Posterior vena cava (tissue), 2 donors: ENCODE data around the gene RIPOR3. TPM values are rescaled to one million over a fixed set of nuclear protein-coding genes. Genes with fewer than 3 reads are reported as not detected.
"Not testable (repeated sequence)": the region's sequence is repeated elsewhere in the genome, so short reads cannot be mapped to it uniquely, and the experiment has no call there.

Experiments used
- DNase-seq: peaks from one replicate; pipeline ENCODE4 v3.0.0-alpha.2; 2020; ENCODE audit warnings: low spot score
- intact Hi-C, 2 donors: fragments of 100-400 bp; cut with DNase I; formaldehyde crosslinking; loops; one replicate each; pipeline versions ENCODE4 v1.14.1 to v1.14.2; 2022 to 2023
- total RNA-seq, 2 donors: library from RNA; stranded (reverse); fragmentation: NEBNext Ultra II Directional; extraction: Animal tissue kit (Norgen Biotek cat#: 25700); gene quantifications; one replicate each; pipeline ENCODE4 v1.2.1, GENCODE V29; 2021
- donor health status: DM: yes; HTN: yes; CAD: no.
- donor health status: DM: yes; HTN: yes; CAD: no.

RIPOR3 gene
- total RNA-seq, 2 donors from 2014 or later = 10.6 to 11.2 TPM

GRCh38 chr20:50711113-50711825, 19.9 kb upstream of the RIPOR3 start:
- intact Hi-C loops = no loop called here
- DNase-seq = peak; percentile 1

- intact Hi-C loops = no loop called here
Observed at GRCh38 chr20:50710492-50711063, 19.2 kb upstream of the RIPOR3 start.

GRCh38 chr20:50709636-50709973, 18.3 kb upstream of the RIPOR3 start:
- intact Hi-C loops = no loop called here
- DNase-seq = peak; percentile 12

More at GRCh38 chr20:50710492-50711063, 19.2 kb upstream of the RIPOR3 start:
- DNase-seq = peak; percentile 48

DNA sequence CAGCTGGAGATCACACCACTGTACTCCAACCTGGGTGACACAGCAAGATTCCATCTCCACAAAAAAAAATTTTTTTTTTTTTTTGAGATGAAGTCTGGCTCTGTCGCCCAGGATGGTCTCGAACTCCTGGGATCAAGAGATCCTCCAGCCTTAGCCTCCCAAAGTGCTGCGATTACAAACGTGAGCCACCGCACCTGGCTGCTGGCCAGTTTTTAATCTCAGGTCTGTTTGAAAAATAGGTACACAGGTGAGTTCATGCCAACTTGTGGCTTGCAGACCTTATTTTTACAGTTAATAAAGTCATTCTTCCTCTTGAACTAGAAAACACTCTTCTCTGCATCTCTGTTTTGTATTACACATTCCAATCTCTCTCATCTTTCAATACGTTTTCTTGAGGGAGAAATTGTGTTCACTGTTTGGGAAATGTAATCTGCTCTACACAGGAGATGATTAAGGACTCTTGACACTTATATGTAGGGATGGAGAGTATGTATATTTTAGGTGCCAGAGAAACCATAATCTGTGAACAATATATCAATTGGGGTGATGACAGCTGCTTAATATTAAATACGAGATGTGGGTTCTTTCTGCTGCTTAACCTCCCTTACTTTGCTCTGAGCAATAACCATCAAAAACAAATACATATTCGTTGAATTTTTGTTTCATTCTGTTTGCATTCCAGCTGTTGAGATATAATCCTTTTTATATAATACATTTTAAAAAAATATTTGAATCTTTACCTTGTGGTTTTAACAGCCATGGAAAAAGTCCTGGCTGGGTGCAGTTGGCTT, 17.7 kb upstream of the RIPOR3 start:
- intact Hi-C loops = no loop called here
- DNase-seq = no peak

- intact Hi-C loops = no loop called here
Observed at GRCh38 chr20:50704971-50705370, 13.6 kb upstream of the RIPOR3 start.

DNA sequence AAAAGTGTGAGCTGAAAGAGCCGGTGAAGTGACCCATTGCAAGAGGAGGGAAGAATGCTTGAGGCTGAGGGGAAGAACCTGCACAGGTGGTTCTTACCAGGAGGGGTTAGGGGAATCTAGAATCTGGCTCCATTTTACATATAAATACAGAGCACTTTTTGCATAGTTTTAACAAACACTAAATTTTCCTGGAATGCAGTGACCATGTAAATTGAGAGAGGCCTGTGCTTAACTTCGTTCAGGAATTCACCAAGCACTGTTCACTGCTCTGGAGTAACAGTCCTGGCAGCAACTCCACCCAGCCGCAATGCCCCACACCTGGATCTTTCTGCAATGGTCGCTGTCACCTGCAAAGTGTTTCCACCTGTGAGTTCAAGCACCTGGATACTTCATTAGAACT, 13.2 kb upstream of the RIPOR3 start:
- intact Hi-C loops = no loop called here
- no peak for DNase-seq

More at GRCh38 chr20:50704971-50705370, 13.6 kb upstream of the RIPOR3 start:
- DNase-seq = no peak

GRCh38 chr20:50703651-50704438, 12.5 kb upstream of the RIPOR3 start:
- DNase-seq, intact Hi-C loops: not testable (repeated sequence)

DNA sequence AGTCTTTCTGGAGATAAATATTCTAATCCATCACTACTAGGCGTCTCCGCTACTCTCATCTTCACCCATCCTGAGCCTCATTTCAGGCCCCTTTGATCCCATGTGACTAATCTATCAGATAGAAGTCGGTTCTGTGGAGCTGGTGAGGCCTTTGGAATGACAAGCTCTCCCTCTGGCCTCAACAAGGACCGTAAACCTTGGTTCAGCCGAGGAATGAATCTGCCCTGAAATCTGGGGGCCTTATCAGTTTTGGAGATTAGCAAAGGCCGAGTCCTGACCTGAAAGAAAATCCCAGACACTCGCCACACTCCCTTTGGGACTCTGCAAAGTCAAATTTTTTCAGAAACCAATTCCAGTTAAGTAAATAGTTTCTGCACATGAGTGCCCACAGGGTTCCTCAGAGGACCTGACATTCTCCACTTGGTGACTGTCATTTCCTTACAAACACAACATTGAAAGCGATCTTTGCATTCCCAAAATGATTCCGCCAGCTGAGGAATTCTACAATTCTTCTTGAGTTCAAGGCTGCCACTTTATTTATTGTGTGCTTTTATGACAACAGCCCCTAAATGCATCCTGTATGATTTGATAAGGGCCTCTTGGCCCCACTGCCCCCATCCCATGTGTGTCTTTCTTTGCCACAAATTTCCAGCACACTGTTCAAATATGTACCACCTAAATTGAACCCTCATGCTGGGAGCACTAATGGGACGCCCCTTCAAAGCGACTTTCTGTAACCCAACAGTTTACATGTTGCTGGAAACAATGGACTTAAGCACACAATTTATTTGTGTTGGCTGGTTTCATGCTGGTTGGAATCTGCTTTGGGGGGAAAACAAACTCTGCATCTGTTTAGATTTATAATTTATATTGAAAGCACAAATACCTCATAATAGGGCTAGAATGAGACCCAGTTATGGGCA, 10.0 kb upstream of the RIPOR3 start:
- DNase-seq = no peak
- intact Hi-C loops = no loop called here

GRCh38 chr20:50699688-50700087, 8.3 kb upstream of the RIPOR3 start:
- intact Hi-C loops = no loop called here
- no peak for DNase-seq

DNA sequence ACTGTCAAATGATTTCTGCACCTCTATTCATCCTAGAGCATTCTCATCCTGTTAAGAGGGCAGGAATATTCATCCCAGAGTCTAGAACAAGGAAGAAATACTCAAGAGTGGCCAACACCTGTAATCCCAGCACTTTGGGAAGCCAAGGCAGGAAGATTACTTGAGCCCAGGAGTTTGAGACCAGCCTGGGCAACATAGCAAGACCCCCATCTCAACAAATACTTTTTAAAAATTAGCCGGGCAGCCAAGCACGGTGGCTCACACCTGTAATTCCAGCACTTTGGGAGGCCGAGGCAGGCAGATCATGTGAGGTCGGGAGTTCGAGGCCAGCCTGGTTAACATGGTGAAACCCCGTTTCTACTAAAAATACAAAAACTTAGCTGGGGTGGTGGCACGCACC, 6.9 kb upstream of the RIPOR3 start:
- intact Hi-C loops, DNase-seq: not testable (repeated sequence)

- DNase-seq = no peak
- intact Hi-C loops = no loop called here
Observed at GRCh38 chr20:50695135-50695872, 4.0 kb upstream of the RIPOR3 start.

DNA sequence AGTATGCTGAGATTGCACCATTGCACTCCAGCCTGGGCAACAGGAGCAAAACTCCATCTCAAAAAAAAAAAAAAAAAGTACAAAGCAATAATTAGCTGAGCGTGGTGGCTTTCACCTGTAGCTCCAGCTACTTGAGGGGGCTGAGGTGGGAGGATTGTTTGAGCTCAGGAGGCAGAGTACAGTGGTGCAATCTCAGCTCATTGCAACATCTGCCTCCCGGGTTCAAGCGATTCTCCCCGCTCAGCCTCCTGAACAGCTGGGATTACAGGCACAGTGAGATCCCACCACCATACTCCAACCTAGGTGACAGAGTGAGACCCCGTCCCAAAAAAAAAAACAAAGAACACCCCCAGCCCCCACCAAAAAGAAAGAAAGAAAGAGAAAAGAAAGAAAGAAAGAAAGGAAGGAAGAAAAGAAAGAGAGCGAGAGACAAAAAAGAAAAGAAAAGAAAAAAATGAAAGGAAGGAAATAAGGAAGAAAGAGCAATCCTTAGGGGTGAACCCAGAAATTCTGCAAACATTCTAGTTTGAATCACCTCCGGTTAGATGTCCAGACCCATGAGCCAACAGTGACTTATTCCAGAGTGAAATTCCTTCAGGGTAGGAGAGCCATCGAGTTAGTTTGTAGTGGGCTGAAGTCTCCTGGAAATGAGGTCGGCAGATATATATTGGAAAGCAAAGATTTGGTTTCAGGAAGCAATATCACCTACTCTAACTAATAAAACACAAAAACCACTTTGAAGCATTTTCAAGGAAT, 3.2 kb upstream of the RIPOR3 start:
- intact Hi-C loops = no loop called here
- no peak for DNase-seq

- DNase-seq = no peak
- intact Hi-C loops = no loop called here
Observed at GRCh38 chr20:50693001-50693400, 1.7 kb upstream of the RIPOR3 start.

GRCh38 chr20:50692552-50692933, 1.2 kb upstream of the RIPOR3 start:
- no peak for DNase-seq
- intact Hi-C loops = no loop called here

DNA sequence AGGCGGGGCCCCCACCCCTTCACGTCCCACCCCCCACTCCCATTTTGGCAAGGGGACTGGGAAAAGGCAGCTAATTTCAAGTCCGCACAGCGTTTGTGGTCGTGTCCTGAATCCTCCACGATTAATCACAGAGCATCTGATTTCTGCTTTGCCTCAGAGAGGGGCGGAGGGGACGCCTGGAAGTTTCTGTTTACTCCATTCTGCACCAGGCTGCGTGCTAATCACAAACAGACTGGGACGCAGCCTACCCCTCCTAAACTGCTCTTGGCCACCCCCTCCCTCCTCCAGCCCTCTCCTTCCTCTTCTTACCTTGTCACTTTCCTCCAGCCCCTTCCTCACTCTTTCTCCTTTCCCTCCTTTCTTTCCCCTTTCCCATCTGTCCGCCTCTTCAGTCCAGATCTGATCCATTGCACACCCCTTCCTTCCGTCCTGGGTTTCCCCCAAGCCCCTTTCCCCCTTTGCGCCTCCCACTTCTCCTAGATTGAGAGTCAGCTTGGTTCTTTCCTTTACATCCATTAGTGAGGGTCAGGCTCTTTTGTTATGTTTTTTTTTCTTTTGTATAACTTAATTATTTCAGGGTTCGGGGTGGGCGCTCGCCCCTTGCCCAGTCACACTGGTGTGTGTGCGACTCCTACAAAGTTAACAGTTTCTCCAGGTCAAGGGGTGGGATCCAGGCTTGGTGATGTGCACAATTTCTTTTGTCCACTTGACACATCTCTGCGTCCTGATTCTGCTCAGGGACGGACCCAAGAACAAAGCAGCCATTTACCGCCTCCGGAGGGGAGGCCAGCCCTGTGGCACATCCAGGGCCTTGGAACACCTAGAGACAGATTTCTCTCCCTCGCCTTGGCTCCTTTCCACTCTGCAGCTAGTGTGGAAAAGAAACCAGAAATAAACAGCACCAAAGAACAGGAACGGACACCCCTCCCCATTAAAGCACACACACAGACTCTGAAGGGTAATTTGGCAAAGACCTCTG, 520 bp upstream of the RIPOR3 start:
- no peak for DNase-seq
- intact Hi-C loops = no loop called here
